Skeletal muscle tissue (tissue), 4 donors: ENCODE results near the gene CAMK2A. TPM values are rescaled to one million over a fixed set of nuclear protein-coding genes. Genes with fewer than 3 reads are reported as not detected.

Experiments
- H3K27ac ChIP-seq: one replicate; pipeline ENCODE4 v1.7.0; 2013; ENCODE audit warnings: mild to moderate bottlenecking, low read depth, low read length, inconsistent platforms
- H3K27me3 ChIP-seq, 3 donors: one replicate each; pipeline ENCODE4 v1.7.0; 2013; ENCODE audit warnings: low read length in 3 of 3; ENCODE audit not compliant: control insufficient read depth in 3 of 3, insufficient read depth in 3 of 3
- H3K36me3 ChIP-seq, 3 donors: one replicate each; pipeline ENCODE4 v1.7.0; 2013; ENCODE audit warnings: low read length in 3 of 3; ENCODE audit not compliant: control insufficient read depth in 3 of 3, insufficient read depth in 3 of 3
- H3K4me1 ChIP-seq, 3 donors: one replicate each; pipeline ENCODE4 v1.7.0; 2013; ENCODE audit warnings: low read length in 3 of 3, mild to moderate bottlenecking in 3 of 3; ENCODE audit not compliant: control insufficient read depth in 3 of 3, insufficient read depth in 3 of 3
- H3K4me3 ChIP-seq, 3 donors: one replicate each; pipeline ENCODE4 v1.7.0; 2013; ENCODE audit warnings: low read length in 3 of 3
- H3K9ac ChIP-seq, 3 donors: one replicate each; pipeline ENCODE4 v1.7.0; 2013; ENCODE audit warnings: low read length in 3 of 3, mild to moderate bottlenecking in 3 of 3, moderate library complexity in 2 of 3, low read depth in 1 of 3
- H3K9me3 ChIP-seq, 3 donors: one replicate each; pipeline ENCODE4 v1.7.0; 2013; ENCODE audit warnings: low read length in 3 of 3; ENCODE audit not compliant: control insufficient read depth in 3 of 3
- total RNA-seq: library from RNA; depleted of rRNA; stranded (reverse); fragments of >200 nt; gene quantifications from one replicate; pipeline ENCODE4 v1.2.3, GENCODE V29; 2014
- donor health status: Osteomylitis.

The CAMK2A gene
- 45.9 TPM for total RNA-seq

DNA sequence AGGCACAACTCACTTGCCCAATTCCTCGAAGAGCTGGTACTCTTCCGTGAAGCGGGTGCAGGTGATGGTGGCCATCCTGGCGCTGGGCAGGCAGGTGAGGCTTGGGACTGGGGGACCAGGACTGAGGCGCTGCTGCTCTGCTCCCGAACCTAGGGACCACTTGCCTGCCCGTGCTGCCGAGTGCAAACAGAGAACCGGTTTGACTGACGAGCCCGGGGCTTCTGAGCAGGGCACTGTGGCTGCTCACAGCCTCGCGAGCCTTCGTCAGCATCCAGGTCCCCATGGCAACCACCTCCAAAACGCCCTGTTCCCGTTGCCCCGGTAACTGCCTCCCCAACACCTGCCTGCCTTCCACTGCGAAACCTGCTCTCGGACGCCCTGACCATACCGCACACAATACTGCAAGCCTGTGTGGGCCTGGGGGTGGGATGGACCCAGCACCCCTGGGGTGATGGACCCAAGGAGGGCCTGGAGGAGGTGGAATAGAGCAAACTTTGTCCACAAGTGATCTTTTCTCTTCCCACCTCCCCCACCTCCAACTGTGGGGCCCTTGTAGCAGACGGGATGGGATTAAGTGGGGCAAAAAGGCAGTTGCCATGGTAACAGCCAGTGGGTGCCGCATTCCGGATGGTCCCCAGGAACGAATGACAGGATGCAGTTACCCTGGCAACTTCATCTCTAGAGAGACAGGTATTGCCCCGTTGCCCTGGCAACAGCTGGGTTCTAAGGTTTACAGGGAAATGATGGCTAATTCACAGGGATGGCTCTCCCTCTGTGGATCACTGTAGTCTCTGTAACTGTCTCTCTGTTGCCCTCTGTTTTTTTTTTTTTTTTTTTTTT, at the start of gene CAMK2A:
CAMK2A (minus strand) TSS at position 223 of the 840 bp plus-strand sequence; CDS start at position 75, 148 bp downstream.
- H3K9me3 ChIP-seq, result no peaks in the 10 kb centered on the region
- no peaks in the 10 kb centered on the region for H3K36me3 ChIP-seq
- peaks cover 0 to 3% (median 0%) of the 10 kb centered on the region in 3 donors for H3K4me1 ChIP-seq
- H3K27ac ChIP-seq, result no peak within 1 kb of the TSS
- H3K4me3 ChIP-seq, result no peak within 1 kb of the TSS
- no peak within 1 kb of the TSS for H3K9ac ChIP-seq
- H3K27me3 ChIP-seq, result peaks cover 0 to 17% (median 13%) of the 10 kb centered on the region in 3 donors

- H3K4me1 ChIP-seq, result peaks cover 11 to 24% (median 11%) of the 10 kb centered on the region in 3 donors
- H3K4me3 ChIP-seq, result peak overlapping the region in 2 of 3 donors; percentile 13 to 66
- peak overlapping the region; percentile 48 to 66 (median 56) for H3K9ac ChIP-seq
- no peaks in the 10 kb centered on the region for H3K36me3 ChIP-seq
- no peaks in the 10 kb centered on the region for H3K9me3 ChIP-seq
- H3K27ac ChIP-seq, result peak overlapping the region; percentile 75
- no peaks in the 10 kb centered on the region for H3K27me3 ChIP-seq
Measured at GRCh38 chr5:150339165-150339564, 49.6 kb upstream of the CAMK2A start.

DNA sequence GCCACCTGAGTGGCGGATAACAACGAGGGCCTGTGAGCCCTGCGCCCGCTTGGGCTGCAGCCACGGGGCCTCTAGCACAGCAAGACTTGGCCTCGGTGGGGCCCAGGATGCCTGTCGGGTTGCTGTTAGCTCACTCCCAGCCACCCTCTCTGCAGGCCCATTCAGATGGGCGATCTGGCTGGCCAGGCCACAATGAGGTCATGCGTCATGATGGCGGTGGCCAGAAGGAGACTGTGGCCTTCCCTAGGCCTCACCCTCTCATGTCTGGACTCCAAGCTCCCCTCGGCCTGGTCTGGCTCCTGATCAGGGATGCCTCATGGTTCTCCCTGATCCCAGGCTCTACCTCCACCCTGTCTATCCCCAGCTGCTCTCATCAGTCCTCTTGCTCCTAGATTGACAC, 49.0 kb upstream of the CAMK2A start:
- Histone ChIP-seq H3K4me3 (peak overlapping the region in 2 of 3 donors; percentile 13 to 66), H3K27ac (peak overlapping the region; percentile 75), H3K9me3 (no peaks in the 10 kb centered on the region)

DNA sequence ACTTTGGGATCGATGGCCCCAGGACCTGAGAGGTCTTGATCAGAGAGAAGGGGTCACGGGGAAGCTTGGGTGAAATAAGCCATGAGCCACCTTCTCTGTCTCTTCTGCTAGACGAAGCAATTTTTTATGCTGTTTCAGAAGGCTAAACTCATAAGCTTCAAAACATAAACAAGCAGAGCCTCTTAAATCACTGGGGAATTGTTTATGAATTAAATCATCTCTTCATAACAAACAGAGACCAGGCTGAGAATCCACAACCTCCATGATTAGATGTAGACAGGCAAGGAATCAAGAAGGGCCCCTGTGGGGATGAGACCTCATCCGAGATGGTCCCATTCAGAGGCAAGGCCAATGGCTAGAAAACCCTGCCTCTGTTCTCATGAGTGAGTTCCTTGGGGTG, 46.2 kb upstream of the CAMK2A start:
- Histone ChIP-seq H3K9ac (no peak overlapping the region), H3K4me1 (peaks cover 11 to 24% (median 11%) of the 10 kb centered on the region in 3 donors), H3K36me3 (no peaks in the 10 kb centered on the region), H3K27ac (no peak overlapping the region), H3K9me3 (no peaks in the 10 kb centered on the region), H3K4me3 (no peak overlapping the region), H3K27me3 (no peaks in the 10 kb centered on the region)

More for the DNA sequence above, 49.0 kb upstream of the CAMK2A start:
- H3K27me3 ChIP-seq, result no peaks in the 10 kb centered on the region
- H3K4me1 ChIP-seq, result peaks cover 11 to 24% (median 11%) of the 10 kb centered on the region in 3 donors
- peak overlapping the region in 2 of 3 donors; percentile 3 to 66 for H3K9ac ChIP-seq
- no peaks in the 10 kb centered on the region for H3K36me3 ChIP-seq

DNA sequence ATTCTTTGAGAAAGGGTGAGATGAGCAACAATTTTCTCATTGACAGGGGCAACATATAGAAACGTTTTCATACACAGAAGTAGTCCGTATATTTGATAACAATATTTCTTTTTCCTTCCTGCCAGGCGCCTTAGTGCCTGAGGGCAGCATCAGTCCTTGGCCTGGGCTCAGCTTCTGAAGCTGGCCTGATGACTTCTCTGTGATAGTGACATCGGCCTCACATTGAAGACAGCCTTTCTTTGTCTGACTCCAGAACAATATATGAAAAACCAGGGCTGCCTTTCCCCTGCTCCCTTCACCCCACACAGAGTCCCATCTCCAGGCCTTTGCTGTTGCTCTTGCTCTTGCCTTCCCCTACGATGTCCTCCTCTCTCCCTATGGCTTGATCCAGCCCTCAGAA, 43.8 kb upstream of the CAMK2A start:
- Histone ChIP-seq H3K9ac (no peak overlapping the region), H3K4me3 (no peak overlapping the region), H3K27ac (no peak overlapping the region), H3K36me3 (no peaks in the 10 kb centered on the region), H3K4me1 (peaks cover 2 to 18% (median 3%) of the 10 kb centered on the region in 3 donors), H3K9me3 (no peaks in the 10 kb centered on the region), H3K27me3 (no peaks in the 10 kb centered on the region)

DNA sequence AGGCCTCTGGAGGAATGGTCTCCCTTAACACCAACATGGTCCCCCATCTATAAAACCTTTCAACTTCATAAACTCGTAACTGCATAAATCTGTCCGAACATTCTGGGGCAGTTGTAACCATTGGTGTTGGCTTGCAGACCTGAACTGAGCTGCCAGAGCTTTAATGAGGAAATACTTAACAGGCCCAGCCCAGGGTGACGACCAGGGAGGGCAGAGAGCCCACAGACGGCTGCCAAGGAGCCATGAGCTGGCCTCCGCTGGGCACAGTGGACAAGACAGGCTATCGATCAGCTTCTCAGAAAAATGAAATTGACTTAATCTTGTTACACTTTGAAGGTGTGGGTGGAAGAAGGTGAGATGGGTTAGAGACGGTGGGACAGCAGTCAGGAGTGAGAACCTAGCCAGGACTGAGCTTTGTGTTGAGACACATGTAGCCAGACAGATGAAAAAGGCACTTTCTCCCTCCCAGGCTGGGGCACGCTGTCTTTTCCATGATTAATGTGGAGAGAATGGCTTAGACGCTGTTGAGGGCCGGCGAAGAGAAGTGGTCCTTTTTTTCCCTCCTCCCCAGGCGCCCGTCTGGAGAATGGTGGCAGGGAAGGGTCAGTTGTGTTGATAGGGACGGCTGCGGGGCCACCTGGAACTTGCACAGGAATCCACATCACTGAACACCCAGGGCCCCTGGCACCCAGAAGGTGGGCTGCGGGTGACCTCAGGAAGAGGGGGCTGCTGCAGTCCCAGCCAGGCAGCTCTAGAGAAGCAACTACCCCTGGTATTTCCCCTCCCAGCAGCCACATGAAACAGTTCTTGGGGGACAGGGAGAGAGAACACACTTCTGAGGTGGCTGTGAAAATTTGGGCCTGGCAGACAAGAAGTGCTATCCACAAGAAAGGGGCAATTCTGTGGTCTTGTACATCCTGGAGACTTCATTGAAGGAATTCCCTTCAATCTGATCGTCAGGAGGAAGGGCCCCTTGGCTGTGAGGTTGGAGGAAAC, 40.6 kb upstream of the CAMK2A start:
- Histone ChIP-seq H3K36me3 (no peaks in the 10 kb centered on the region), H3K9me3 (no peaks in the 10 kb centered on the region), H3K27me3 (no peaks in the 10 kb centered on the region), H3K27ac (no peak overlapping the region), H3K4me1 (peaks cover 2 to 11% (median 3%) of the 10 kb centered on the region in 3 donors), H3K9ac (no peak overlapping the region), H3K4me3 (no peak overlapping the region)

- H3K4me3 ChIP-seq, result no peak overlapping the region
- H3K27ac ChIP-seq, result no peak overlapping the region
- H3K27me3 ChIP-seq, result no peaks in the 10 kb centered on the region
- H3K4me1 ChIP-seq, result peaks cover 2 to 11% (median 3%) of the 10 kb centered on the region in 3 donors
- H3K9me3 ChIP-seq, result no peaks in the 10 kb centered on the region
- no peaks in the 10 kb centered on the region for H3K36me3 ChIP-seq
- no peak overlapping the region for H3K9ac ChIP-seq
Measured at GRCh38 chr5:150329038-150329437, 39.5 kb upstream of the CAMK2A start.

DNA sequence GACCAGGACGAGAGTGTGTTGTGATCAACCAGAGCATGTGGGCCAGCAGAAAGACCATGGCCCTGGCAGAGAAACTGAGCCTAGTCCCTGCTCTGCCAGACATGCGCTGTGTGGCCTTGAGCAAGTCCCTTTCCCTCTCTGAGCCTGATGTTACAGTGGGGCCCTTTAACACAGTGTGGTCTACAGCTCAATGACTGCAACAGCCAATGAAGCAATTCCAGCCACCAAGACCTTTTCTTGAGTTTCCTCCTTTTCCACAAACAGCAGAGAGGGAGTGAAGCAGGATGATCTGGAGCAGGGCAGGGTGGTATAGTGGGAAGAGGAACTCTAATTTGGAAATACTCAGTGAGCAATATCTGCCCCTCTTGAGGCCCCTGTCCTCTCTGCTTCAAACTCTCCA, 38.9 kb upstream of the CAMK2A start:
- Histone ChIP-seq H3K36me3 (no peaks in the 10 kb centered on the region), H3K4me3 (no peak overlapping the region), H3K9ac (no peak overlapping the region), H3K27me3 (no peaks in the 10 kb centered on the region), H3K9me3 (no peaks in the 10 kb centered on the region), H3K4me1 (peaks cover 2 to 11% (median 3%) of the 10 kb centered on the region in 3 donors), H3K27ac (no peak overlapping the region)

DNA sequence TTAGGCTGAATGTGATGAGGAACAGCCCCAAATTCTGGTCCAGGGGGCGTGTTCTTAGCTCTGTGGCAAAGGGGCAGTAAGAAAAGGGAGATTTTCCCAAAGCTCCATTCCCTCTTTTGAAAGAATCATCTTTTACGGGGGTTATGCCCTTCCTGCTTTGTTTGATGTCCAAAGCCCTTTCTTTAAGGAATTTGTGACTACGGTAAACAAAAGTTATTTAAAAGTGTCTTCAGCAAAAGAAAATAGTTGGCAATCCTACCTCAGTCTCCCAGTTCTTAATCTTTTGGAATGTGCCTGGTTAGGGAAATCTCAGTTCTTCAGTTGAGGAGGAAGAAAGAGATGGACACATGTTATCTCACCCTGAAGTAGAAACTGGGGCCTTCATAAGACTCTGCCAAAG, 37.6 kb upstream of the CAMK2A start:
- H3K4me1 ChIP-seq, result peaks cover 2 to 11% (median 3%) of the 10 kb centered on the region in 3 donors
- H3K9ac ChIP-seq, result no peak overlapping the region
- no peak overlapping the region for H3K27ac ChIP-seq
- no peaks in the 10 kb centered on the region for H3K36me3 ChIP-seq
- H3K4me3 ChIP-seq, result no peak overlapping the region
- no peaks in the 10 kb centered on the region for H3K9me3 ChIP-seq
- no peaks in the 10 kb centered on the region for H3K27me3 ChIP-seq
